Rectal smooth muscle tissue (tissue), 1 donor: ENCODE measurements around the gene UBE2D3.
"Not testable (repeated sequence)": the region's sequence is repeated elsewhere in the genome, so short reads cannot be mapped to it uniquely, and the experiment has no call there.

ENCODE experiments used
- H3K27ac ChIP-seq: one replicate; pipeline ENCODE4 v1.7.0; 2013; ENCODE audit warnings: low read depth, low read length, inconsistent platforms
- H3K27me3 ChIP-seq: one replicate; pipeline ENCODE4 v1.7.0; 2013; ENCODE audit warnings: low read length; ENCODE audit not compliant: control insufficient read depth, insufficient read depth
- H3K36me3 ChIP-seq: one replicate; pipeline ENCODE4 v1.7.0; 2013; ENCODE audit warnings: low read length; ENCODE audit not compliant: control insufficient read depth, insufficient read depth
- H3K4me1 ChIP-seq: one replicate; pipeline ENCODE4 v1.7.0; 2013; ENCODE audit warnings: low read length; ENCODE audit not compliant: control insufficient read depth, insufficient read depth
- H3K4me3 ChIP-seq: one replicate; pipeline ENCODE4 v1.7.0; 2013; ENCODE audit warnings: low read length
- H3K9ac ChIP-seq: one replicate; pipeline ENCODE4 v1.7.0; 2013; ENCODE audit warnings: low read length

UBE2D3 gene

DNA sequence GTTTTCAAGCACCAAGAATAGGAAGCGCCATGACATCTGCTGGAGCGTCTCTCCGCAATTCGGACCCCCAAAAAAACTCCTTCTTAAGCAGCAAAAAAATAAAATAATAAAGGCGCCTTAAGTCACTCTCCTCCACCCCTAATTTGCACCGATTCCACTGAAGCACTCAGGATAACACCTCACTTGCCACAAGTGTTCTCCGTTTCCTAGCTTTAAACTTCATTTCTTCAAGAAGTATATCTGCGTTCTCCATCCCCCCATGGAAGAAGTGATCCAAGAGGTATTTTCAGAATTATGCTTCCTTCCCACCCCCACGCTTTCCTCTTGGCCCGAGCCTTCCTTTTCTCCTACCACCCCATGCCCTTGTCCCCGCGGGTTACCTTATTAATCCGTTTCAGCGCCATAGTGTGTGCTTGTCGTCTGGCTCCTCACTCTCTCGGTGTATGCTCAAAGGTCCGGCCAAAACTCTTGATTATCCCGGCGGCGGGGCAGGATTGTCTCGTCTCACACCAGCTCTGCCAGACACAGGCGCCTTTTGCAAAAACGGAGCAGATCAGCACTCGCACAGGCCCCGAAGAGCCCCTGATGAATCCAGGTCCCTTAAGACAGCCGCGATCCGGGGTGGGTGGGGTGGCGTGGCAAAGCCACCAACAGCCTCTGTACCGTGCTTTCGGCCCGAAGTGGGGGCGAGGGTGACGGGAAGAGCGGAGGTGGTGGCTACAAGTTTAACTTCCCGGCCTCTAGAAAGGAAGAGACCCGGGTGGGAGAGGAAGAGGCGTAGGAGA is 1.1 kb downstream of the UBE2D3 start:
- H3K27me3 ChIP-seq: no peaks in the 10 kb centered on the region
- H3K9ac ChIP-seq: peak overlapping the region; percentile 94
- peak overlapping the region; percentile 99 for H3K27ac ChIP-seq
- no peaks in the 10 kb centered on the region for H3K36me3 ChIP-seq
- H3K4me3 ChIP-seq: peak overlapping the region; percentile 92
- peaks cover 15% of the 10 kb centered on the region for H3K4me1 ChIP-seq

- Histone ChIP-seq H3K27me3 (no peaks in the 10 kb centered on the region), H3K9ac (peak overlapping the region; percentile 94), H3K4me3 (peak overlapping the region; percentile 92), H3K4me1 (peaks cover 22% of the 10 kb centered on the region), H3K36me3 (no peaks in the 10 kb centered on the region), H3K27ac (peak overlapping the region; percentile 99)
Observed at GRCh38 chr4:102825261-102826091, 1.9 kb downstream of the UBE2D3 start.

- Histone ChIP-seq H3K9ac (no peak overlapping the region), H3K27ac (no peak overlapping the region), H3K36me3 (no peaks in the 10 kb centered on the region), H3K27me3 (no peaks in the 10 kb centered on the region), H3K4me3 (peak overlapping the region; percentile 92), H3K4me1 (peaks cover 31% of the 10 kb centered on the region)
Observed at GRCh38 chr4:102824398-102824797, 3.0 kb downstream of the UBE2D3 start.

GRCh38 chr4:102823897-102824296 is 3.5 kb downstream of the UBE2D3 start:
- Histone ChIP-seq H3K27ac (no peak overlapping the region), H3K4me1 (peaks cover 31% of the 10 kb centered on the region), H3K4me3 (peak overlapping the region; percentile 22), H3K9ac (no peak overlapping the region), H3K36me3 (no peaks in the 10 kb centered on the region), H3K27me3 (no peaks in the 10 kb centered on the region)

DNA sequence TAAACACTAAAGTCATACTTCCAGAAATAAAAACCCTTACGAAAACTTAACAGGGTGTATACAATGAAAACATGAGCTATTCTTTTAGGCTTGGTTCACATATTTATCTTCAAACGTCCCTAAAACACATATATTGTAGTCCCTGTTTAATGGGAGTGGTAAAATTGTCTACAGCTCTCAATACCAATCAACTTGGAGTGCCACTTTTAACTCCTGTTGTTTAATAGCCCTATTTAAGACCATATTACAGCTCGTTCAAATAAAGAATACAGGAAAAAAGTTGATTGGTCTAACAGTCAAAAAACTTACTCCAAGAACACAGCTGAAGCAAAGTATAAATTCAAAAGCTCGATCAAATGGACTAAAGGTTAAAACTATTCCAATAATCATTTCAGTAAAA is 3.9 kb downstream of the UBE2D3 start:
- no peak overlapping the region for H3K27ac ChIP-seq
- H3K4me1 ChIP-seq: peaks cover 31% of the 10 kb centered on the region
- no peak overlapping the region for H3K9ac ChIP-seq
- H3K36me3 ChIP-seq: no peaks in the 10 kb centered on the region
- peak overlapping the region; percentile 22 for H3K4me3 ChIP-seq
- no peaks in the 10 kb centered on the region for H3K27me3 ChIP-seq

- Histone ChIP-seq H3K9ac (no peak overlapping the region), H3K27ac (peak overlapping the region; percentile 16), H3K4me3 (no peak overlapping the region), H3K27me3 (no peaks in the 10 kb centered on the region), H3K36me3 (peaks cover 2% of the 10 kb centered on the region), H3K4me1 (peaks cover 38% of the 10 kb centered on the region)
Observed at GRCh38 chr4:102819588-102820365, 7.6 kb downstream of the UBE2D3 start.

DNA sequence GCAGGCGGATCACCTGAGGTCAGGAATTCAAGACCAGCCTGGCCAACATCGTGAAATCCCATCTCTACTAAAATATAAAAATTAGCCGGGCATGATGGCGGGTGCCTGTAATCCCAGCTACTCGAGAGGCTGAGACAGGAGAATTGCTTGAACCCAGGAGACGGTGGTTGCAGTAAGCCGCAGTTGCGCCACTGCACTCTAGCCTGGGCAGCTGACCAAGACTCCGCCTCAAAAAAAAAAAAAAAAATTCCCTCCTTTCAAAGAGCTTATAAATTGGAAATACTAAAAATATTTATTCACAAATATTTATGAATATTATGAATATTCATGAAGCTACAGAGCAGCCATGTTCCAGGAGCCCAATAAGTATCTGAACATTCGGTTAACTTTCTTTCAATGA is 8.3 kb downstream of the UBE2D3 start:
- H3K27ac ChIP-seq, H3K36me3 ChIP-seq, H3K27me3 ChIP-seq, H3K9ac ChIP-seq, H3K4me3 ChIP-seq: not testable (repeated sequence)
- H3K4me1 ChIP-seq: peaks cover 34% of the 10 kb centered on the region

GRCh38 chr4:102817613-102818268 is 9.6 kb downstream of the UBE2D3 start:
- H3K4me1 ChIP-seq: peaks cover 27% of the 10 kb centered on the region

GRCh38 chr4:102817021-102817605 is 10.2 kb downstream of the UBE2D3 start:
- Histone ChIP-seq H3K9ac (no peak overlapping the region), H3K4me1 (peaks cover 28% of the 10 kb centered on the region), H3K27me3 (no peaks in the 10 kb centered on the region), H3K36me3 (peaks cover 2% of the 10 kb centered on the region), H3K27ac (no peak overlapping the region), H3K4me3 (no peak overlapping the region)

More at GRCh38 chr4:102817613-102818268, 9.6 kb downstream of the UBE2D3 start:
- H3K4me3 ChIP-seq: no peak overlapping the region
- H3K36me3 ChIP-seq: peaks cover 2% of the 10 kb centered on the region
- H3K27ac ChIP-seq: no peak overlapping the region
- H3K27me3 ChIP-seq: no peaks in the 10 kb centered on the region
- H3K9ac ChIP-seq: no peak overlapping the region

- Histone ChIP-seq H3K36me3 (peaks cover 2% of the 10 kb centered on the region), H3K9ac (no peak overlapping the region), H3K4me1 (peaks cover 27% of the 10 kb centered on the region), H3K4me3 (no peak overlapping the region), H3K27me3 (no peaks in the 10 kb centered on the region), H3K27ac (no peak overlapping the region)
Observed at GRCh38 chr4:102815981-102816380, 11.4 kb downstream of the UBE2D3 start.

GRCh38 chr4:102809691-102810090 is 17.7 kb downstream of the UBE2D3 start:
- H3K27ac ChIP-seq: no peak overlapping the region
- no peak overlapping the region for H3K9ac ChIP-seq
- H3K4me1 ChIP-seq: peaks cover 9% of the 10 kb centered on the region
- no peaks in the 10 kb centered on the region for H3K27me3 ChIP-seq
- no peak overlapping the region for H3K4me3 ChIP-seq
- H3K36me3 ChIP-seq: peaks cover 2% of the 10 kb centered on the region
